MM.1S (cell line): ENCODE measurements around the gene PIEZO1.

Source experiments
- CTCF ChIP-seq: fragments of 300-600 bp; sonication (generic); IDR thresholded peaks from 2 replicates; pipeline ENCODE4 v1.5.1; 2016; ENCODE audit warnings: antibody characterized with exemption, low read length, mixed read lengths
- EZH2 ChIP-seq: fragments of 300-600 bp; sonication (generic); optimal IDR thresholded peaks from 2 replicates; pipeline ENCODE3; 2017; ENCODE audit warnings: low read depth, mild to moderate bottlenecking, antibody characterized with exemption, low read length, mixed read lengths

- TF ChIP-seq CTCF: no peak
- no peak for TF ChIP-seq EZH2
Measured at GRCh38 chr16:88805340-88805715, 20.3 kb upstream of the PIEZO1 start.
